ENCODE results near the gene KRT84. TPM values are rescaled to one million over a fixed set of nuclear protein-coding genes. Genes with fewer than 3 reads are reported as not detected.

Gene KRT84
- total RNA-seq, 1 experiment from 2014 or later, result not detected

DNA sequence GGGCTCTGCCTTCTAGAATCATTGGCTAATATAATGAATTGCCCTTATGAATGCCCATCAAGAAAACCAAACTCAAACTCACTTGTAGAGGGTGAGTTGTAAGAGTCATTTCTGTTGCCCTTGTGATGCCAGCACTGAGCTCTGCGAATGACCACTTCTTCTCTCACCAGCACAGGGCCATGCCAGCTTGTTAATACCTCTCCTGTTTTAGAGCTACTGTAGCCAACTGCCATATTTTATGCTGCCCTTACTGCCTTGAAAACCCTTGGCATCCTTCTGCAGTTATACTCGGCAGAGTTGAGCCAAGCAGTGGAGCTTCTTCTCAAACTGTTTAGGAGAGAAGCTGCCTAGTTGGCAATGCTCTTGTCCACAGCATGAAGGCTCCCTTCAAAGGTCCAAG, 40.6 kb upstream of the KRT84 start (continued):
- TF ChIP-seq, protein P1, sequence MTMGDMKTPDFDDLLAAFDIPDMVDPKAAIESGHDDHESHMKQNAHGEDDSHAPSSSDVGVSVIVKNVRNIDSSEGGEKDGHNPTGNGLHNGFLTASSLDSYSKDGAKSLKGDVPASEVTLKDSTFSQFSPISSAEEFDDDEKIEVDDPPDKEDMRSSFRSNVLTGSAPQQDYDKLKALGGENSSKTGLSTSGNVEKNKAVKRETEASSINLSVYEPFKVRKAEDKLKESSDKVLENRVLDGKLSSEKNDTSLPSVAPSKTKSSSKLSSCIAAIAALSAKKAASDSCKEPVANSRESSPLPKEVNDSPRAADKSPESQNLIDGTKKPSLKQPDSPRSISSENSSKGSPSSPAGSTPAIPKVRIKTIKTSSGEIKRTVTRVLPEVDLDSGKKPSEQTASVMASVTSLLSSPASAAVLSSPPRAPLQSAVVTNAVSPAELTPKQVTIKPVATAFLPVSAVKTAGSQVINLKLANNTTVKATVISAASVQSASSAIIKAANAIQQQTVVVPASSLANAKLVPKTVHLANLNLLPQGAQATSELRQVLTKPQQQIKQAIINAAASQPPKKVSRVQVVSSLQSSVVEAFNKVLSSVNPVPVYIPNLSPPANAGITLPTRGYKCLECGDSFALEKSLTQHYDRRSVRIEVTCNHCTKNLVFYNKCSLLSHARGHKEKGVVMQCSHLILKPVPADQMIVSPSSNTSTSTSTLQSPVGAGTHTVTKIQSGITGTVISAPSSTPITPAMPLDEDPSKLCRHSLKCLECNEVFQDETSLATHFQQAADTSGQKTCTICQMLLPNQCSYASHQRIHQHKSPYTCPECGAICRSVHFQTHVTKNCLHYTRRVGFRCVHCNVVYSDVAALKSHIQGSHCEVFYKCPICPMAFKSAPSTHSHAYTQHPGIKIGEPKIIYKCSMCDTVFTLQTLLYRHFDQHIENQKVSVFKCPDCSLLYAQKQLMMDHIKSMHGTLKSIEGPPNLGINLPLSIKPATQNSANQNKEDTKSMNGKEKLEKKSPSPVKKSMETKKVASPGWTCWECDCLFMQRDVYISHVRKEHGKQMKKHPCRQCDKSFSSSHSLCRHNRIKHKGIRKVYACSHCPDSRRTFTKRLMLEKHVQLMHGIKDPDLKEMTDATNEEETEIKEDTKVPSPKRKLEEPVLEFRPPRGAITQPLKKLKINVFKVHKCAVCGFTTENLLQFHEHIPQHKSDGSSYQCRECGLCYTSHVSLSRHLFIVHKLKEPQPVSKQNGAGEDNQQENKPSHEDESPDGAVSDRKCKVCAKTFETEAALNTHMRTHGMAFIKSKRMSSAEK (CRISPR knock-in tag; IDR thresholded peaks at IDR 0.05; ENCODE audit: borderline replicate concordance), result no peak
- TF ChIP-seq SOX15 (CRISPR knock-in tag; IDR thresholded peaks at IDR 0.05) (no peak), NFYB (CRISPR knock-in tag; conservative IDR thresholded peaks at IDR 0.05; ENCODE audit: low read depth) (no peak)
- TF ChIP-seq, protein P2, sequence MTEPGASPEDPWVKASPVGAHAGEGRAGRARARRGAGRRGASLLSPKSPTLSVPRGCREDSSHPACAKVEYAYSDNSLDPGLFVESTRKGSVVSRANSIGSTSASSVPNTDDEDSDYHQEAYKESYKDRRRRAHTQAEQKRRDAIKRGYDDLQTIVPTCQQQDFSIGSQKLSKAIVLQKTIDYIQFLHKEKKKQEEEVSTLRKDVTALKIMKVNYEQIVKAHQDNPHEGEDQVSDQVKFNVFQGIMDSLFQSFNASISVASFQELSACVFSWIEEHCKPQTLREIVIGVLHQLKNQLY (CRISPR knock-in tag; IDR thresholded peaks at IDR 0.05), result no peak
- TF ChIP-seq, protein P3, sequence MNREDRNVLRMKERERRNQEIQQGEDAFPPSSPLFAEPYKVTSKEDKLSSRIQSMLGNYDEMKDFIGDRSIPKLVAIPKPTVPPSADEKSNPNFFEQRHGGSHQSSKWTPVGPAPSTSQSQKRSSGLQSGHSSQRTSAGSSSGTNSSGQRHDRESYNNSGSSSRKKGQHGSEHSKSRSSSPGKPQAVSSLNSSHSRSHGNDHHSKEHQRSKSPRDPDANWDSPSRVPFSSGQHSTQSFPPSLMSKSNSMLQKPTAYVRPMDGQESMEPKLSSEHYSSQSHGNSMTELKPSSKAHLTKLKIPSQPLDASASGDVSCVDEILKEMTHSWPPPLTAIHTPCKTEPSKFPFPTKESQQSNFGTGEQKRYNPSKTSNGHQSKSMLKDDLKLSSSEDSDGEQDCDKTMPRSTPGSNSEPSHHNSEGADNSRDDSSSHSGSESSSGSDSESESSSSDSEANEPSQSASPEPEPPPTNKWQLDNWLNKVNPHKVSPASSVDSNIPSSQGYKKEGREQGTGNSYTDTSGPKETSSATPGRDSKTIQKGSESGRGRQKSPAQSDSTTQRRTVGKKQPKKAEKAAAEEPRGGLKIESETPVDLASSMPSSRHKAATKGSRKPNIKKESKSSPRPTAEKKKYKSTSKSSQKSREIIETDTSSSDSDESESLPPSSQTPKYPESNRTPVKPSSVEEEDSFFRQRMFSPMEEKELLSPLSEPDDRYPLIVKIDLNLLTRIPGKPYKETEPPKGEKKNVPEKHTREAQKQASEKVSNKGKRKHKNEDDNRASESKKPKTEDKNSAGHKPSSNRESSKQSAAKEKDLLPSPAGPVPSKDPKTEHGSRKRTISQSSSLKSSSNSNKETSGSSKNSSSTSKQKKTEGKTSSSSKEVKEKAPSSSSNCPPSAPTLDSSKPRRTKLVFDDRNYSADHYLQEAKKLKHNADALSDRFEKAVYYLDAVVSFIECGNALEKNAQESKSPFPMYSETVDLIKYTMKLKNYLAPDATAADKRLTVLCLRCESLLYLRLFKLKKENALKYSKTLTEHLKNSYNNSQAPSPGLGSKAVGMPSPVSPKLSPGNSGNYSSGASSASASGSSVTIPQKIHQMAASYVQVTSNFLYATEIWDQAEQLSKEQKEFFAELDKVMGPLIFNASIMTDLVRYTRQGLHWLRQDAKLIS (CRISPR knock-in tag; IDR thresholded peaks at IDR 0.05; ENCODE audit: borderline replicate concordance), result no peak
- TF ChIP-seq, protein P4, sequence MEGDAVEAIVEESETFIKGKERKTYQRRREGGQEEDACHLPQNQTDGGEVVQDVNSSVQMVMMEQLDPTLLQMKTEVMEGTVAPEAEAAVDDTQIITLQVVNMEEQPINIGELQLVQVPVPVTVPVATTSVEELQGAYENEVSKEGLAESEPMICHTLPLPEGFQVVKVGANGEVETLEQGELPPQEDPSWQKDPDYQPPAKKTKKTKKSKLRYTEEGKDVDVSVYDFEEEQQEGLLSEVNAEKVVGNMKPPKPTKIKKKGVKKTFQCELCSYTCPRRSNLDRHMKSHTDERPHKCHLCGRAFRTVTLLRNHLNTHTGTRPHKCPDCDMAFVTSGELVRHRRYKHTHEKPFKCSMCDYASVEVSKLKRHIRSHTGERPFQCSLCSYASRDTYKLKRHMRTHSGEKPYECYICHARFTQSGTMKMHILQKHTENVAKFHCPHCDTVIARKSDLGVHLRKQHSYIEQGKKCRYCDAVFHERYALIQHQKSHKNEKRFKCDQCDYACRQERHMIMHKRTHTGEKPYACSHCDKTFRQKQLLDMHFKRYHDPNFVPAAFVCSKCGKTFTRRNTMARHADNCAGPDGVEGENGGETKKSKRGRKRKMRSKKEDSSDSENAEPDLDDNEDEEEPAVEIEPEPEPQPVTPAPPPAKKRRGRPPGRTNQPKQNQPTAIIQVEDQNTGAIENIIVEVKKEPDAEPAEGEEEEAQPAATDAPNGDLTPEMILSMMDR (IDR thresholded peaks at IDR 0.05), result no peak
- TF ChIP-seq, protein P5, sequence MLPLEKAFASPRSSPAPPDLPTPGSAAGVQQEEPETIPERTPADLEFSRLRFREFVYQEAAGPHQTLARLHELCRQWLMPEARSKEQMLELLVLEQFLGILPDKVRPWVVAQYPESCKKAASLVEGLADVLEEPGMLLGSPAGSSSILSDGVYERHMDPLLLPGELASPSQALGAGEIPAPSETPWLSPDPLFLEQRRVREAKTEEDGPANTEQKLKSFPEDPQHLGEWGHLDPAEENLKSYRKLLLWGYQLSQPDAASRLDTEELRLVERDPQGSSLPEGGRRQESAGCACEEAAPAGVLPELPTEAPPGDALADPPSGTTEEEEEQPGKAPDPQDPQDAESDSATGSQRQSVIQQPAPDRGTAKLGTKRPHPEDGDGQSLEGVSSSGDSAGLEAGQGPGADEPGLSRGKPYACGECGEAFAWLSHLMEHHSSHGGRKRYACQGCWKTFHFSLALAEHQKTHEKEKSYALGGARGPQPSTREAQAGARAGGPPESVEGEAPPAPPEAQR (CRISPR knock-in tag; IDR thresholded peaks at IDR 0.05), result no peak

DNA sequence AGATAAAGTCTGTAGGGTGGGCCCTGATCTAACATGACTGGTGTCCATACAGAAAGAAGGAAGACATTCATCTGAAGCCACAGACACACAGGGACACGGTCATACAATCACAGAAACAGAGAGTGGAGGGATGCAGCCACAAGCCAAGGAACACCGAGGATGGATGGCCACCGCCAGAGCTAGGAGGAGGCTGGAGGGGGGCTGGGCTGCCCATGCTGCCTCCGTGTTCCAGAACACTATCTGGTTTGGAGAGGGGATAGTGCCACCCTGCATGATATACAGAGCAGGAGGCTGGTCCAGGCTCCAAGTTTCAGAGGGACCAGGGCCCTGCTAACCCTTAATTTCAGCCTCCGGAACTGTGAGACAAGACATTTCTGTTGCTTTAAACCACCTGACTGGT, 40.0 kb upstream of the KRT84 start:
- DNase-seq (ENCODE audit: low spot score) (no peak), ATAC-seq (no peak)
- Mint-ChIP-seq H3K9me3 (peaks cover 7% of the 10 kb centered on the region), H3K4me3 (no peak overlapping the region), H3K4me1 (peaks cover 5% of the 10 kb centered on the region; the same call in 1 of the 2 replicates), H3K27ac (no peak overlapping the region), H3K27me3 (ENCODE audit: low read depth) (peaks cover 2% of the 10 kb centered on the region), H3K36me3 (no peaks in the 10 kb centered on the region)
- ChIA-PET CTCF (interaction anchor here (0.8 to 1.3 kb wide), 2 partner anchors 21 to 445 kb away, joined by 3 read pairs; no protein-coding TSS in a partner anchor), POLR2A (no interaction called here)
- TF ChIP-seq FOXJ3 (CRISPR knock-in tag; IDR thresholded peaks at IDR 0.05; ENCODE audit: borderline replicate concordance), result no peak
- TF ChIP-seq NR2C2 (CRISPR knock-in tag; IDR thresholded peaks at IDR 0.05), result no peak
- TF ChIP-seq, protein P6, sequence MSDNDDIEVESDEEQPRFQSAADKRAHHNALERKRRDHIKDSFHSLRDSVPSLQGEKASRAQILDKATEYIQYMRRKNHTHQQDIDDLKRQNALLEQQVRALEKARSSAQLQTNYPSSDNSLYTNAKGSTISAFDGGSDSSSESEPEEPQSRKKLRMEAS (CRISPR knock-in tag; IDR thresholded peaks at IDR 0.05), result no peak
- no peak for TF ChIP-seq RORB (CRISPR knock-in tag; IDR thresholded peaks at IDR 0.05)
- no peak for TF ChIP-seq ZNF219 (CRISPR knock-in tag; IDR thresholded peaks at IDR 0.05; ENCODE audit: borderline replicate concordance)
- TF ChIP-seq ZBTB21 (CRISPR knock-in tag; IDR thresholded peaks at IDR 0.05; ENCODE audit: borderline replicate concordance), result no peak
- TF ChIP-seq, protein P7, sequence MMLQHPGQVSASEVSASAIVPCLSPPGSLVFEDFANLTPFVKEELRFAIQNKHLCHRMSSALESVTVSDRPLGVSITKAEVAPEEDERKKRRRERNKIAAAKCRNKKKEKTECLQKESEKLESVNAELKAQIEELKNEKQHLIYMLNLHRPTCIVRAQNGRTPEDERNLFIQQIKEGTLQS (CRISPR knock-in tag; conservative IDR thresholded peaks at IDR 0.05), result no peak
- no peak for TF ChIP-seq NR1H2 (CRISPR knock-in tag; IDR thresholded peaks at IDR 0.05)
- TF ChIP-seq, protein P8, sequence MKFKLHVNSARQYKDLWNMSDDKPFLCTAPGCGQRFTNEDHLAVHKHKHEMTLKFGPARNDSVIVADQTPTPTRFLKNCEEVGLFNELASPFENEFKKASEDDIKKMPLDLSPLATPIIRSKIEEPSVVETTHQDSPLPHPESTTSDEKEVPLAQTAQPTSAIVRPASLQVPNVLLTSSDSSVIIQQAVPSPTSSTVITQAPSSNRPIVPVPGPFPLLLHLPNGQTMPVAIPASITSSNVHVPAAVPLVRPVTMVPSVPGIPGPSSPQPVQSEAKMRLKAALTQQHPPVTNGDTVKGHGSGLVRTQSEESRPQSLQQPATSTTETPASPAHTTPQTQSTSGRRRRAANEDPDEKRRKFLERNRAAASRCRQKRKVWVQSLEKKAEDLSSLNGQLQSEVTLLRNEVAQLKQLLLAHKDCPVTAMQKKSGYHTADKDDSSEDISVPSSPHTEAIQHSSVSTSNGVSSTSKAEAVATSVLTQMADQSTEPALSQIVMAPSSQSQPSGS (CRISPR knock-in tag; IDR thresholded peaks at IDR 0.05; ENCODE audit: borderline replicate concordance, low read depth), result no peak
- TF ChIP-seq ZNF232 (CRISPR knock-in tag; IDR thresholded peaks at IDR 0.05), result no peak
- TF ChIP-seq JAZF1 (CRISPR knock-in tag; IDR thresholded peaks at IDR 0.05), result no peak
- TF ChIP-seq OVOL2 (CRISPR knock-in tag; IDR thresholded peaks at IDR 0.05; ENCODE audit: borderline replicate concordance), result no peak

Measured in WTC11 (cell line).